ENCODE measurements around the gene MAPK1. TPM values are rescaled to one million over a fixed set of nuclear protein-coding genes. Genes with fewer than 3 reads are reported as not detected.
"Not testable (repeated sequence)": the region's sequence is repeated elsewhere in the genome, so short reads cannot be mapped to it uniquely, and the experiment has no call there.

MAPK1 gene
- total and polyA plus RNA-seq, 11 donors: 8.0 to 140 (median 105) TPM

- H3K4me3 ChIP-seq: no peak overlapping the region
Measured at GRCh38 chr22:21811982-21812381, 55.5 kb downstream of the MAPK1 start.

GRCh38 chr22:21807544-21808529, 59.6 kb downstream of the MAPK1 start:
- Histone ChIP-seq H3K4me1 (peaks cover 0 to 19% (median 7%) of the 10 kb centered on the region in 12 donors), H3K4me3 (no peak overlapping the region), H3K36me3 (peaks cover 0 to 49% (median 45%) of the 10 kb centered on the region in 9 donors), H3K27ac (no peak overlapping the region), H3K27me3 (no peaks in the 10 kb centered on the region), H3K9me3 (peaks cover 0 to 6% (median 0%) of the 10 kb centered on the region in 12 donors)
- no peak for ATAC-seq
- TF ChIP-seq CTCF (IDR thresholded peaks at IDR 0.05) (no peak), POLR2A (IDR thresholded peaks at IDR 0.05) (no peak)
- WGBS, 4 donors: 58 to 67% (median 62%) methylated on average over 6 of the region's 6 CpGs
- intact Hi-C loops (cut with DNase I): loop anchor here in 2 of 10 donors (10.0 kb wide), 2 partner anchors 47 to 57 kb away; partner anchors contain the start of gene MAPK1 (in 1 of the 2)
- no peak for DNase-seq

More at GRCh38 chr22:21811982-21812381, 55.5 kb downstream of the MAPK1 start:
- Histone ChIP-seq H3K27ac (no peak overlapping the region), H3K36me3 (peaks cover 0 to 7% (median 3%) of the 10 kb centered on the region in 9 donors), H3K27me3 (no peaks in the 10 kb centered on the region), H3K4me1 (peaks cover under 1 to 41% (median 21%) of the 10 kb centered on the region in 12 donors), H3K9me3 (peaks cover 0 to 6% (median 0%) of the 10 kb centered on the region in 12 donors)
- TF ChIP-seq CTCF (IDR thresholded peaks at IDR 0.05): no peak
- TF ChIP-seq POLR2A (IDR thresholded peaks at IDR 0.05): no peak
- no peak for DNase-seq
- WGBS, 4 donors: 92 to 100% (median 96%) methylated on average over 1 of the region's 1 CpG
- intact Hi-C loops (cut with DNase I): loop anchor here in 1 of 10 donors (10.0 kb wide), 1 partner anchor 77 kb away; the partner anchor contains the start of gene YPEL1
- no peak for ATAC-seq

- H3K36me3 ChIP-seq: peaks cover 0 to 74% (median 70%) of the 10 kb centered on the region in 9 donors
- not testable (repeated sequence) for H3K4me3 ChIP-seq, H3K27ac ChIP-seq, DNase-seq, H3K27me3 ChIP-seq, H3K9me3 ChIP-seq, ATAC-seq
- intact Hi-C loops (cut with DNase I): loop anchor here in 2 of 10 donors (10.0 kb wide), 2 partner anchors 49 to 59 kb away; partner anchors contain the start of gene MAPK1 (in 1 of the 2)
- 96 to 98% (median 96%) methylated on average over 8 of the region's 8 CpGs for WGBS, 4 donors
- peaks cover 0 to 19% (median 7%) of the 10 kb centered on the region in 12 donors for H3K4me1 ChIP-seq
Measured at GRCh38 chr22:21805325-21805724, 62.1 kb downstream of the MAPK1 start.

- Histone ChIP-seq H3K9me3 (no peaks in the 10 kb centered on the region), H3K27ac (no peak overlapping the region), H3K4me3 (no peak overlapping the region), H3K4me1 (peaks cover 0 to 19% (median 6%) of the 10 kb centered on the region in 12 donors), H3K27me3 (no peaks in the 10 kb centered on the region), H3K36me3 (peaks cover 0 to 86% (median 80%) of the 10 kb centered on the region in 9 donors)
- 89 to 93% (median 89%) methylated on average over 6 of the region's 6 CpGs for WGBS, 4 donors
- no peak for DNase-seq
- intact Hi-C loops (cut with DNase I): loop anchor here in 2 of 10 donors (10.0 kb wide), 2 partner anchors 51 to 61 kb away; partner anchors contain the start of gene MAPK1 (in 1 of the 2)
- TF ChIP-seq CTCF (IDR thresholded peaks at IDR 0.05) (no peak), POLR2A (IDR thresholded peaks at IDR 0.05) (no peak)
- ATAC-seq: no peak
Measured at GRCh38 chr22:21803811-21804249, 63.6 kb downstream of the MAPK1 start.

Data from heart left ventricle (tissue), 16 donors.